ENCODE measurements around the gene HMX2.
"Not testable (repeated sequence)": the region's sequence is repeated elsewhere in the genome, so short reads cannot be mapped to it uniquely, and the experiment has no call there.

The HMX2 gene

GRCh38 chr10:123150986-123151736, 3.2 kb downstream of the HMX2 start:
- DNase-seq (ENCODE audit: low read depth in 3 of 3): no peak

- no peak for DNase-seq (ENCODE audit: low read depth in 3 of 3)
Measured at GRCh38 chr10:123151737-123152135, 3.8 kb downstream of the HMX2 start.

GRCh38 chr10:123153486-123154091, 5.7 kb downstream of the HMX2 start:
- DNase-seq (ENCODE audit: low read depth in 3 of 3): no peak

GRCh38 chr10:123154092-123154710, 6.3 kb downstream of the HMX2 start, which contains the start of gene BUB3:
Gene BUB3, plus strand, starts transcription at chr10:123154402. Its CDS starts 516 bp downstream, at chr10:123154918.
- DNase-seq (ENCODE audit: low read depth in 3 of 3): peak; percentile 83 to 93 (median 84)

- no peak for DNase-seq (ENCODE audit: low read depth in 3 of 3)
Measured at GRCh38 chr10:123154711-123155505, 7.0 kb downstream of the HMX2 start.

GRCh38 chr10:123156078-123156477, 8.1 kb downstream of the HMX2 start:
- DNase-seq (ENCODE audit: low read depth in 3 of 3): no peak

- no peak for DNase-seq (ENCODE audit: low read depth in 3 of 3)
Measured at GRCh38 chr10:123157210-123157609, 9.3 kb downstream of the HMX2 start.

- DNase-seq (ENCODE audit: low read depth in 3 of 3): no peak
Measured at GRCh38 chr10:123158682-123159081, 10.7 kb downstream of the HMX2 start.

- DNase-seq (ENCODE audit: low read depth in 3 of 3): no peak
Measured at GRCh38 chr10:123160311-123160980, 12.5 kb downstream of the HMX2 start.

GRCh38 chr10:123164319-123164718, 16.4 kb downstream of the HMX2 start:
- DNase-seq (ENCODE audit: low read depth in 3 of 3): no peak

GRCh38 chr10:123165445-123166072, 17.6 kb downstream of the HMX2 start:
- DNase-seq (ENCODE audit: low read depth in 3 of 3): no peak

- no peak for DNase-seq (ENCODE audit: low read depth in 3 of 3)
Measured at GRCh38 chr10:123166618-123167017, 18.7 kb downstream of the HMX2 start.

- DNase-seq (ENCODE audit: low read depth in 3 of 3): no peak
Measured at GRCh38 chr10:123170961-123171360, 23.0 kb downstream of the HMX2 start.

GRCh38 chr10:123171616-123172015, 23.7 kb downstream of the HMX2 start:
- DNase-seq (ENCODE audit: low read depth in 3 of 3): not testable (repeated sequence)

GRCh38 chr10:123175389-123176387, 27.8 kb downstream of the HMX2 start:
- no peak for DNase-seq (ENCODE audit: low read depth in 3 of 3)

GRCh38 chr10:123178390-123178789, 30.5 kb downstream of the HMX2 start:
- DNase-seq (ENCODE audit: low read depth in 3 of 3): not testable (repeated sequence)

- DNase-seq (ENCODE audit: low read depth in 3 of 3): no peak
Measured at GRCh38 chr10:123180101-123181090, 32.5 kb downstream of the HMX2 start.

GRCh38 chr10:123183724-123184123, 35.8 kb downstream of the HMX2 start:
- DNase-seq (ENCODE audit: low read depth in 3 of 3): no peak

GRCh38 chr10:123187781-123188180, 39.8 kb downstream of the HMX2 start:
- no peak for DNase-seq (ENCODE audit: low read depth in 3 of 3)
